ENCODE results near the gene CLDN12.

Gene CLDN12

GRCh38 chr7:90403174-90404113, at the start of gene CLDN12:
Gene CLDN12 (plus strand): TSS chr7:90403461. CDS start chr7:90412677, 9,216 bp downstream.
- peak; percentile 67 for DNase-seq (ENCODE audit: extremely low read depth, insufficient read length)
- TF ChIP-seq CTCF (IDR thresholded peaks at IDR 0.05; ENCODE audit: insufficient read depth, low read length, poor library complexity, severe bottlenecking), result no peak
- Histone ChIP-seq H3K27me3 (replicated peaks; ENCODE audit: control insufficient read depth, insufficient read depth, low read length) (no peaks in the 10 kb centered on the region), H3K4me3 (replicated peaks; ENCODE audit: low read depth, low read length) (peak within 1 kb of the TSS; percentile 69), H3K36me3 (ENCODE audit: control insufficient read depth, insufficient read depth, low read length) (no peaks in the 10 kb centered on the region; the same call in none of the 2 replicates)

GRCh38 chr7:90383422-90383821, 19.8 kb upstream of the CLDN12 start:
- DNase-seq (ENCODE audit: extremely low read depth, insufficient read length), result no peak
- no peak for TF ChIP-seq CTCF (IDR thresholded peaks at IDR 0.05; ENCODE audit: insufficient read depth, low read length, poor library complexity, severe bottlenecking)
- Histone ChIP-seq H3K4me3 (replicated peaks; ENCODE audit: low read depth, low read length) (no peak overlapping the region), H3K36me3 (ENCODE audit: control insufficient read depth, insufficient read depth, low read length) (peaks cover 1% of the 10 kb centered on the region; the same call in 1 of the 2 replicates), H3K27me3 (replicated peaks; ENCODE audit: control insufficient read depth, insufficient read depth, low read length) (no peaks in the 10 kb centered on the region)

- Histone ChIP-seq H3K36me3 (ENCODE audit: control insufficient read depth, insufficient read depth, low read length) (peaks cover 1% of the 10 kb centered on the region; the same call in 1 of the 2 replicates), H3K4me3 (replicated peaks; ENCODE audit: low read depth, low read length) (no peak overlapping the region), H3K27me3 (replicated peaks; ENCODE audit: control insufficient read depth, insufficient read depth, low read length) (no peaks in the 10 kb centered on the region)
- no peak for TF ChIP-seq CTCF (IDR thresholded peaks at IDR 0.05; ENCODE audit: insufficient read depth, low read length, poor library complexity, severe bottlenecking)
- no peak for DNase-seq (ENCODE audit: extremely low read depth, insufficient read length)
Observed at GRCh38 chr7:90383861-90384260, 19.4 kb upstream of the CLDN12 start.

- H3K27me3 ChIP-seq (replicated peaks; ENCODE audit: control insufficient read depth, insufficient read depth, low read length), result no peaks in the 10 kb centered on the region
- TF ChIP-seq CTCF (IDR thresholded peaks at IDR 0.05; ENCODE audit: insufficient read depth, low read length, poor library complexity, severe bottlenecking), result no peak
- no peaks in the 10 kb centered on the region for H3K36me3 ChIP-seq (ENCODE audit: control insufficient read depth, insufficient read depth, low read length)
- no peak for DNase-seq (ENCODE audit: extremely low read depth, insufficient read length)
- H3K4me3 ChIP-seq (replicated peaks; ENCODE audit: low read depth, low read length), result no peak overlapping the region
Observed at GRCh38 chr7:90384433-90384832, 18.8 kb upstream of the CLDN12 start.

- DNase-seq (ENCODE audit: extremely low read depth, insufficient read length), result no peak
- H3K4me3 ChIP-seq (replicated peaks; ENCODE audit: low read depth, low read length), result no peak overlapping the region
- no peaks in the 10 kb centered on the region for H3K36me3 ChIP-seq (ENCODE audit: control insufficient read depth, insufficient read depth, low read length)
- no peak for TF ChIP-seq CTCF (IDR thresholded peaks at IDR 0.05; ENCODE audit: insufficient read depth, low read length, poor library complexity, severe bottlenecking)
- H3K27me3 ChIP-seq (replicated peaks; ENCODE audit: control insufficient read depth, insufficient read depth, low read length), result no peaks in the 10 kb centered on the region
Observed at GRCh38 chr7:90387470-90388240, 15.6 kb upstream of the CLDN12 start.

Measured in GM06990 (cell line).